Measurements from ENCODE around the gene ARHGEF2. TPM values are rescaled to one million over a fixed set of nuclear protein-coding genes. Genes with fewer than 3 reads are reported as not detected.

ARHGEF2 gene
- 96.1 and 101 TPM in 2 replicates for total RNA-seq (2014; rRNA removed; shearing (Covaris generic))
- 198 and 222 TPM in 2 replicates for polyA plus RNA-seq (2015; cell fraction: cytosol; rRNA removed)
- polyA plus RNA-seq (2015; cell fraction: nucleus; rRNA removed), result 267 and 282 TPM in 2 replicates

- DNase-seq (ENCODE audit: low read depth, low spot score), result peak; percentile 31
- in situ Hi-C loops (cut with HindIII; ENCODE audit: low pct_unique_long_range_greater_than_20kb, low sequenced_read_pairs), result no loop called here
Observed at GRCh38 chr1:155978325-155978972, at the start of gene ARHGEF2. ARHGEF2 (minus strand) TSS chr1:155978547; CDS start chr1:155978427, 120 bp downstream.

GRCh38 chr1:156026588-156026987 lies 48.2 kb upstream of the ARHGEF2 start:
- in situ Hi-C loops (cut with HindIII; ENCODE audit: low pct_unique_long_range_greater_than_20kb, low sequenced_read_pairs), result no loop called here

DNA sequence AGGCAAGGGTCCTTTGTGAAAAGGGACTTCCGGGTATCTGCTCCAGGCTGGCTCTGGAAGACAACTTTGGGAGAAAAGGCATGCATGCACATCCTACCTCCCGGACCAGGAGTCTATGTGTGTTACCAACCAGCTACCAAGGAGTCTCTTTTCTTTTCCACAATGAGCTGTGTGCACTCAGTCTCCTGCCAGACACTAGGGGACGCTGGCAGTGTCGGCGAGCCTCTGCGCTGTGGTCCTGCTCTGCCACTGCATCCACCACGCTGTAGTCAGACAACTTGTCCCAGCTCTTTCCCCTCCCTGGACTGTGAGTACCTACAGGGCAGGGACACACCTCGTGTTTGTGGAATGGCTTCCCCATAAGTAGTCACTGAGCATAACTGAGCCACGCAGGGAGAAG lies 47.5 kb upstream of the ARHGEF2 start:
- DNase-seq (ENCODE audit: low read depth, low spot score), result peak; percentile 82

More at GRCh38 chr1:156026588-156026987, 48.2 kb upstream of the ARHGEF2 start:
- no peak for DNase-seq (ENCODE audit: low read depth, low spot score)

GRCh38 chr1:156024801-156025200 lies 46.5 kb upstream of the ARHGEF2 start:
- in situ Hi-C loops (cut with HindIII; ENCODE audit: low pct_unique_long_range_greater_than_20kb, low sequenced_read_pairs), result no loop called here
- no peak for DNase-seq (ENCODE audit: low read depth, low spot score)

More for the DNA sequence above, 47.5 kb upstream of the ARHGEF2 start:
- in situ Hi-C loops (cut with HindIII; ENCODE audit: low pct_unique_long_range_greater_than_20kb, low sequenced_read_pairs), result no loop called here

- in situ Hi-C loops (cut with HindIII; ENCODE audit: low pct_unique_long_range_greater_than_20kb, low sequenced_read_pairs), result no loop called here
- no peak for DNase-seq (ENCODE audit: low read depth, low spot score)
Observed at GRCh38 chr1:156021954-156022353, 43.6 kb upstream of the ARHGEF2 start.

GRCh38 chr1:156021093-156021428 lies 42.7 kb upstream of the ARHGEF2 start:
- DNase-seq (ENCODE audit: low read depth, low spot score), result no peak
- in situ Hi-C loops (cut with HindIII; ENCODE audit: low pct_unique_long_range_greater_than_20kb, low sequenced_read_pairs), result no loop called here

- peak; percentile 94 for DNase-seq (ENCODE audit: low read depth, low spot score)
- in situ Hi-C loops (cut with HindIII; ENCODE audit: low pct_unique_long_range_greater_than_20kb, low sequenced_read_pairs), result no loop called here
Observed at GRCh38 chr1:156020293-156021092, 42.1 kb upstream of the ARHGEF2 start, which contains the start of gene SSR2. SSR2 (minus strand) TSS chr1:156020951; CDS start chr1:156020167, 784 bp downstream.

- DNase-seq (ENCODE audit: low read depth, low spot score), result no peak
- in situ Hi-C loops (cut with HindIII; ENCODE audit: low pct_unique_long_range_greater_than_20kb, low sequenced_read_pairs), result no loop called here
Observed at GRCh38 chr1:156019946-156020292, 41.6 kb upstream of the ARHGEF2 start.

DNA sequence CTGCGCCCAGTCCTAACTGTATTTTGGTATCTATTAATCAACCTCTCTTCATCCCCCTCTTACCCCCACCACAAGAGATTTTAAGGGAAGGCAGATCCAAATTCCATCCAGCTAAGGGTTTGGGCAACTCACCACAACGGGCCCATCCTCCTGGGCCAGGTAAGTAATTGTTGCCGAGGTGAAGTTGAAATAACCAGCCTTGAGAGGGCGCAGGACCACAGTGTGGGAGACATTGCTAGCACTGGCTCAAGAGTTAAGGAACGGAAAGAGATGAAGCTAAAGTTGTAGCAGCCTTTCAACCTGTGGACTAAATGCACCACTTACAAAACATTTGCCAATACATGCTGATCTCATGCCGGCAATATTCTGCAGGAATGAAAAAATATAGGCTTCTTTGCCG lies 36.5 kb upstream of the ARHGEF2 start:
- in situ Hi-C loops (cut with HindIII; ENCODE audit: low pct_unique_long_range_greater_than_20kb, low sequenced_read_pairs), result no loop called here
- no peak for DNase-seq (ENCODE audit: low read depth, low spot score)

DNA sequence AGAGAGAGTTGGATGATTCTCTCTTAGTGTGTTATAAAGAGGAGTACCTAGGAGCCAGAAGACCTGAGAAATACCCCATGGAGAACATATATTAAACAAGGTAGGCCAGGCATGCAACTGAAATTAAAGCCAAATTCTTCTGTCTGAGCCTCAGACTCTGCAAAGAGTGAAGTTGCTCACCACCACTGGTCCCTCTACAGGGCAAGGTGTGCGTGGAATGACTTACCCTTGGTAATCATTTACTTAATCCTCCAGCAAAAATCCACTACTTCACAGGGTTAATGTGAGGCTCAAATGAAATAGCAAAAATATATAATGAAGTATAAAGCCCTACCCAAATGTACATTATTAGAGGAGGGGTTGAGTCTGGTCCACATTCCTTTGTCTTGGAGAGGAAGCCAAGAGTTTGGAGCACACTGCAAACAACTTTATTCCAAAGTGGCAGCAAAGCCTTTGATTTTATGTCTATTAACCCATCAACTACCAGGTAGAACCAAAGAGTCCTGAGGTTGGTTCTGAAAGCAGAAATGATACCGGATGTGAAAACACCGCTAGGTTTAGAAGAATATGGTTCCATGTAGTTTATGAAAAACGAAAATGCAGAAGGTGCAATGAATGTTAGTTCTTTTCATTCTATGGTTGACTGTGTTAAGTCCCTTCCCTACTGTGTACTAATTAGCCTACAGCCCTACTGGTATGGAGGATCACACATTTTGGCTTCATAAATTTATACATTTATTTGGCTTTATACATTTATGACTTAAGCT lies 33.9 kb upstream of the ARHGEF2 start:
- in situ Hi-C loops (cut with HindIII; ENCODE audit: low pct_unique_long_range_greater_than_20kb, low sequenced_read_pairs), result no loop called here
- DNase-seq (ENCODE audit: low read depth, low spot score), result no peak

- in situ Hi-C loops (cut with HindIII; ENCODE audit: low pct_unique_long_range_greater_than_20kb, low sequenced_read_pairs), result no loop called here
Observed at GRCh38 chr1:156009404-156009803, 31.1 kb upstream of the ARHGEF2 start.

DNA sequence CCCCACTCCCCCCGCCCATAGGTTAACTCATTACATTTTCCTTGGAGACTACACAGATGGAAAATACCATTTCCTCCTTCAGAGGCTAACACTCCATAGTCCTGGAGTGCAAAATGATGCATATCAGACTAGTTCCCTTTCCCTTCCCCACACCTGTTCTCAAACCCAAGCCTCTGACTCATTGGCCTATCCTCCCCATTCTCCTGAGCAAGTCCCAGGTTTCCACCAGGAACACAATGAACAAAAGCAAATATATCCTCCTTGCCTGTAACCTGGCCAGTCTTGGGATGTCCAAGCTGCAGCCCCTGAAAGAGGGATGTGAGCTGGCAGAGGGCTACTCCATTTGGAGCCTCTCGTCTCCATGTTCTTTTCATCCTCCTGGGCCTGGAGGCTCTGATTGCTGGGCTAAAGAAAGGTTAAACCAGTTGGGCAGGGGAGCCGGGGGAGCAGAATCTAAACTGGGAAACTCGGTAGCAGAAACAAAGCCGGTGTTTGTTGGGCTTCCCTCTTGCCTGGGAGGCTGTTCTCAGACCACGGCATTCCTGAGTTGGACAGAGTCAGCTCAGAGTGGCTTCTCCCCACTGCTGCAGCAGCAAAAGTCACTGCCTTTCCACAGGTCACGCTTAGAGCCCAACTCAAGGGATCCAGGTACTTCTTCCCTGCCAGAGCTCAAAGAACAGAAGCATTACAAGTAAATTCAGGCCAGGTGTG lies 28.5 kb upstream of the ARHGEF2 start:
- in situ Hi-C loops (cut with HindIII; ENCODE audit: low pct_unique_long_range_greater_than_20kb, low sequenced_read_pairs), result no loop called here
- DNase-seq (ENCODE audit: low read depth, low spot score), result peak; percentile 86

More at GRCh38 chr1:156009404-156009803, 31.1 kb upstream of the ARHGEF2 start:
- no peak for DNase-seq (ENCODE audit: low read depth, low spot score)

- in situ Hi-C loops (cut with HindIII; ENCODE audit: low pct_unique_long_range_greater_than_20kb, low sequenced_read_pairs), result no loop called here
- no peak for DNase-seq (ENCODE audit: low read depth, low spot score)
Observed at GRCh38 chr1:156004843-156005584, 26.7 kb upstream of the ARHGEF2 start.

- in situ Hi-C loops (cut with HindIII; ENCODE audit: low pct_unique_long_range_greater_than_20kb, low sequenced_read_pairs), result no loop called here
- no peak for DNase-seq (ENCODE audit: low read depth, low spot score)
Observed at GRCh38 chr1:156003923-156004188, 25.5 kb upstream of the ARHGEF2 start.

- DNase-seq (ENCODE audit: low read depth, low spot score), result no peak
- in situ Hi-C loops (cut with HindIII; ENCODE audit: low pct_unique_long_range_greater_than_20kb, low sequenced_read_pairs), result no loop called here
Observed at GRCh38 chr1:156002188-156002911, 24.0 kb upstream of the ARHGEF2 start.

DNA sequence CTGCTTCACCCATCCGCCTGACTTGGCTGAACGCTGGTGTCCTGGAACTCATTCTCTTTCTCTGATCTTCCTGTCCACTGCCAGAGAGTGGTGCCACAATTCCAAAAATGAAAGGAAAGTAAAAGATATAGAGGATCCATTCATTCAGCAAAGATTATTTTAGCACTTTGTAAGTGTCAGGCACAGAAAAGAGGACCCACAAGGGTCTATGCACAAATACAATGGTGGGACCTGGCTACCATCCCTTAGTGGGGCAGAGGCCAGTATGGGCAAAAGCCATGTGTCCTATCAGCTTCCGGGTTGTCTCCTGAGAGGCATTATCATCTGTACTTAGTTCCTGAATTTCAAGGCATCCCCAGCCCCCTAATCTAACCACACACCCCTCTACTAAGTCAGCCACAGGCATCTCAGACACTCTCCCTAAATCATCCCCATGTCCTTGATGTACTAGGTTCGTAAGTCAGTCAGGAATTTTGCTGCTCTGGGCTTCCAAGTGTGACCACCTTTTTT lies 23.4 kb upstream of the ARHGEF2 start:
- no peak for DNase-seq (ENCODE audit: low read depth, low spot score)
- in situ Hi-C loops (cut with HindIII; ENCODE audit: low pct_unique_long_range_greater_than_20kb, low sequenced_read_pairs), result no loop called here
